ENCODE measurements around the gene ALG1L2.
"Not testable (repeated sequence)": the region's sequence is repeated elsewhere in the genome, so short reads cannot be mapped to it uniquely, and the experiment has no call there.

ALG1L2 gene

DNA sequence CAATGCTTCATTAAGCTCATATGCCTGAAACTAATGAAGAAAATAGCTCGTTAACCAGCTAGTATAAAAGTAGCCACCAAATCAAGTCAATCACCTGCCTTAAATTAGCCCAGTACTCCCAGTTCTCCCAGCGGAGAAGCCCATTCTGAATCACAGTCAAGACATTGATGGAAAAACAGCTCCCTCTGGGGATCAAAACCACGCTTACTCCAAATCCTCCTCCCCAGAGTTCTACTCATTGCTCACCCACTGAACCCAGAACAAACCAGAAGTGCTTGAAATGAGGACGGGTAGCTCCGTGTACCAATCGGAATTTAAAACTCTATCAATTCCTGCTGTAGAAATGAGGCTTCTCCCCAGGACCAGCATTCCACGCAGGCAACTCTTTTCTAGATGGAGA lies 54.7 kb downstream of the ALG1L2 start:
- DNase-seq = not testable (repeated sequence)

DNA sequence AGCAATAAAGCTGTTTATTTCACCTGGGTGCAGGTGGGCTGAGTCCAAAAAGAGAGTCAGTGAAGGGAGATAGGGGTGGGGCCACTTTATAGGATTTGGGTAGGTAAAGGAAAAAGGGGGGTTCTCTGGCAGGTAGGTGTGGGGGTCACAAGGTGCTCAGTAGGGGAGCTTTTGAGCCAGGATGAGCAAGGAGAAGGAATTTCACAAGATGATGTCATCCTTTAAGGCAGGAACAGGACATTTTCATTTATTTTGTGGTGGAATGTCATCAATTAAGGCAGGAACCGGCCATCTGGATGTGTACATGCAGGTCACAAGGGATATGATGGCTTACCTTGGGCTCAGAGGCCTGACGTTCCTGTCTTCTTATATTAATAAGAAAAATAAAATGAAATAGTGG lies 56.1 kb downstream of the ALG1L2 start:
- not testable (repeated sequence) for DNase-seq

DNA sequence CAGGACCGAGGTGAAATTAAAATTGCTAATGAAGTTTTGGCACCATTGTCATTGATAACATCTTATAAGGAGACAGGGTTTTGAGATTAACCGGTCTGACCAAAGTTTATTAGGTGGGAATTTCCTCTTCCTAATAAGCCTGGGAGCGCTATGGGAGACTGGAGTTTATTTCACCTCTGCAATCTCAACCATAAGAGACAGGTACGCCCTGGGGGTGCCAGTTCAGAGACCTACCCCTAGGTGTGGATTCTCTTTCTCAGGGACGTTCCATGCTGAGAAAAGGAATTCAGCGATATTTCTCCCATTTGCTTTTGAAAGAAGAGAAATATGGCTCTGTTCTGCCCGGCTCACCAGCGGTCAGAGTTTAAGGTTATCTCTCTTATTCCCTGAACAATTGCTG lies 57.4 kb downstream of the ALG1L2 start:
- not testable (repeated sequence) for DNase-seq

DNA sequence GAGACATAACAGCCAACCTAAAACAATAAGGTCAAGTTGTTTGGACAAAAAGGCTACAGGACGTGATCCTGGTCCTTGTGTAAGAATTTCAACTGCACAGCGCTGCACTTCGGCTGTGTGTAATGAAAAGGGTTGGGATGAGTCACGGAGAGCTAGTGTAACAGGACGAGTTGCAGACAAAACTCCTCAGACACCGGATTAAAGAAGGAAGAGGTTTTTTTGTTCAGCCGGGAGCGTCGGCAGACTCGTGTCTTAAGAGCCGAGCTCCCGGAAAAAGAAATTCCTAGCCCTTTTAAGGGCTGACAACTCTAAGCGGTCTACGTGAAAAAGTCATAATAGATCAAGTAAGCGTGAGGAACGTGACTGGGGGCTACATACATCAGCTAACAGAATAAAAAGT lies 59.1 kb downstream of the ALG1L2 start:
- DNase-seq = not testable (repeated sequence)

DNA sequence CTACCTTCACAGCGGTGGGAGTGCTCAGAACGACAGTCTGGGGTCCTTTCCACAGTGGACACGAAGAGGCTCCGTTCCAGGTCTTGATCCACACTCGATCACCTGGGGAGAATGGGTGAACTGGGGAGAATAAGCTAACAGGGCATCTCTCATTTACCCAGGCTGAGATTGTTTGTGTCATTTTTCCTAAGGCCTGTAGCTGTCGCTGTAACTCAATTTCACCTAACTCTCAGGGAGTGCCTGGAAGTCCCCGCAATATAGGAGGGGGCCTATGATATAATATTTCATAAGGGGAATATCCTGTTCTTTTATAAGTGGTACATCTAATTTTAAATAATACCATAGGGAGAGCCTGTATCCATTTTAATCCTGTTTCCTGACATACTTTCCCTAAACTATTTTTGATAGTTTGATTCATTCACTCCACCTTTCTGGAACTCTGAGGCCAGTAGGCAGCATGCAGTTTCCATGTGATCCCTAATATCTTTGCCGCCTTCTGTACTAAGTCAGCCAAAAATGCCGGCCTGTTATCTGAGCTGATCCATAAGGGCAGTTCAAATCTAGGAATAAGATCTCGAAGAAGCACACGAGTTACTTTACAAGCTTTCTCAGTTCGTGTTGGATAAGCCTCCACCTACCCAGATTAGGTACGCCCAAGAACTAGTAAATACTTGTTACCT lies 62.2 kb downstream of the ALG1L2 start:
- not testable (repeated sequence) for DNase-seq

DNA sequence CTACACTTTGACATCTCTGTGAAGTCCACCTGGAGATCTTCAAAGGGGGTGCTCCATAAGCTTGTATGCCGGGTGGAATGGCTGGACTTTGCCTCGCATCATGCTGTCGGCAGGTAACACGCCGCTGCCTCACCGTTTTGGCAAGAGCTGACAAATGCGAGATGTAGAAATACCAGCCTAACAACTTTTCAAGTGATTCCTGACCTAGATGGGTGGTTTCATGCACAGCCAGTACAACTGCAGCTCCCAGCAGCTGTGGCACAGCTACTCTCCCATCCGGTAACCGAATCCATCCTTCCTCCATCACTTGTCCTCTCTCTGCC lies 62.7 kb downstream of the ALG1L2 start:
- DNase-seq = not testable (repeated sequence)

DNA sequence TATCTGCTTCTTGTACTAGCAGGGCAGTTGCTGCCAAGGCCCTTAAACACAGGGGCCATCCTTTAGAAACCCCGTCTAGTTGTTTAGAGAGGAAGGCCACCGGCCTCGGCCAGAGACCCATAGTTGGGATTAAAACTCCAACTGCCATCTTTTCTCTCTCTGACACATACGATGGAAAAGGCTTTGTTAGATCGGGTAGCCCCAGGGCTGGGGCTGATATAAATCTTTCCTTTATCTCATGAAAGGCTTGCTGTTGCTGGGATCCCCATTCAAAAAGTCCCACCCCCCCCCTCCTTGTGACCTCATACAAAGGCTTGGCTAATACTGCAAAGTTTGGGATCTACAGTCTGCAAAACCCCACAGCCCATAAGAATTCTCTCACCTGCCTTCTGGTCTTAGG lies 63.8 kb downstream of the ALG1L2 start:
- DNase-seq = not testable (repeated sequence)

DNA sequence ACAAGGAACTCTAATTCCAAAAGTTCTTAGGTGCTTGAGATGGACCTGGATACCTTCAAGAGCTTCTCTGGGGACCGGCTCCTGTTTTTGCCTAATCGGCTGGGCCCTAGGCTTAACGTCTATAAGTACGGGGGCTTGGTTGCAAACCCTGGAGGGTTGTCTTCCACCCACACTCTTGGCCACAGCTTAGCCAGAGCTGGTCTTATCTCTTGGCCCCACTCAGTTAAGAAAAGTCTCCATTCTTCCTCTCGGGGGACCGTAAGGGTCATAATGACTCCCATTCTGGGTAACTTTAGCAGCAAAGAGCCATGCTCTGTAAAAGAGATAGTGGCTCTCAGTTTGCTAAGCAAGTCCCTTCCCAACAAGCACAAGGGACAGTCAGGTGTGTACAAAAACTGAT lies 64.8 kb downstream of the ALG1L2 start:
- DNase-seq = not testable (repeated sequence)
